Frontal cortex (tissue), 4 donors: ENCODE results near the gene ZNF407. TPM values are rescaled to one million over a fixed set of nuclear protein-coding genes. Genes with fewer than 3 reads are reported as not detected.

Experiments
- DNase-seq, 2 donors: peaks; one replicate each; pipeline ENCODE4 v3.0.0; 2012; ENCODE audit warnings: low spot score in 2 of 2
- FAIRE-seq: peaks from 2 replicates; lab custom pipeline; 2012; peaks lifted over from hg19 to GRCh38; lab: Jason Lieb, UNC
- total RNA-seq: library from RNA; depleted of rRNA; stranded (reverse); fragments of >200 nt; gene quantifications from one replicate; pipeline ENCODE4 v1.2.3, GENCODE V29; 2014
- donor health status: control.
- donor health status: control.
- donor health status: control.

The ZNF407 gene
- total RNA-seq, 1 donor from 2014 or later = 22.0 TPM

GRCh38 chr18:74902147-74902455 is 304.4 kb downstream of the ZNF407 start:
- DNase-seq (no peak), FAIRE-seq (no peak)

DNA sequence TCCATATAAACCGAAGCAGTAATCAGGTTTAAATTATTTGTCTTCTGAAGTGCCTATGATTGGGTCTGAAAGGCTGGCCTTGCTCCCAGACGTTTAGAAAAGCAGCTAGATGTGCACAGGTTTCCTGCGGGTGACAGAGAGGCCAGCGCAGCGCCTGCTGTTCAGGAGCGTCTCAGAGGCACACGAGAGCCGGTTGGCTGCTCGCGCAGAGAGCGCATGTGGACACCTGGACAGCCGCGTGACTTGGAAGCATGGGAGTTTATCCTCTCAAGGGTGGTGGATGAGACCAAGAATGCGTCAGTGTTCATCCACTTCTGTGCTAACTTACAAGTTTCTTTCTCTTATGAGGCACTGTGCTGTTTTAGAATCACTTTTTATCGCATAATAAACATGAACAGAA is 307.6 kb downstream of the ZNF407 start:
- DNase-seq (no peak), FAIRE-seq (no peak)

GRCh38 chr18:74906184-74906583 is 308.5 kb downstream of the ZNF407 start:
- DNase-seq = no peak
- FAIRE-seq = no peak

DNA sequence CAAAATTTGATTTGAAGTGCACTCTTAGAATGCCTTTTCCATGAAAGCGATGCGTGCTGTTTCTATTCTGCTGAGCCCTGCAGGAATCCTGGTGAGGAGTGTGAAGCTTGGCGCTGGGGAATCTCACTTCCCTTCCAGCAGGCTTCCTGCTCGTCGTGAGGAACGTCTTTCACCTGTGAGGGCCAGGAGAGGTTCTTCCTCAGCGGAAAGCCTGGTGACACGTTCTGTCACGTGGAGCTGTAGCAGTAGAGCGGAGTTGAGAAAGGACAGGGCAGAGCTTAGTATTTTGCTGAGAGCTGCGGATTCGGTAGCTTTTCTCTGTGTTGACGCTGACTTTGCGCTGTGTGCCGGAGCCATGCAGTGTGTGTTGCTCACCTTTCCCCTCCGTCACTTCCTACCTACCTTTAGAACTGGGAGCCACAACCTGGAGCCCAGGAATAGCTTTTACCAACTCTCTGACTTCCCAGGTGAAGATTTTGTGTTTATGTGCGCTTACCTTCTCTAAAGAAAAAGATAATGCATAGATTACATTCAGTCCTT is 316.5 kb downstream of the ZNF407 start:
- no peak for DNase-seq
- no peak for FAIRE-seq

DNA sequence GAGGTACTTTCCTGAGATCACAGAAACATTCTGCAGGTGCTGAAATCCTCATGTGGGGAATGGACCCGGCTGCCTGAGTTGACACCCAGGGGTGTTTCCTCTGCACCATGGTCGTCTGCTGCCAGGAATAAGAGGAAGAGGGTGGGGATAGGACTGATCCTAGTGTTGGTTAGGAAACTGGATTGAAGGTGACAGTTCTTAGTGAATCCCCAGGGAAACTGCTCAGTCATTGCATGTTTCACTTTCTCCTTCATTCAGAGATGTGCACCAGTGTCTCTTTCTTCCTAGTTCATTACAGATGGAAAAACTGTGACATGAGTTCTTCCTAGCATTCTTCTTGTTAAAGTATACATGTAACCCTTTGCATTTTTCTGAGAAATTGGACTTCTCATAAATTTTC is 317.0 kb downstream of the ZNF407 start:
- no peak for FAIRE-seq

GRCh38 chr18:74916773-74917393 is 319.2 kb downstream of the ZNF407 start:
- FAIRE-seq = no peak
- no peak for DNase-seq

More for the DNA sequence above, 317.0 kb downstream of the ZNF407 start:
- DNase-seq = no peak

GRCh38 chr18:74918276-74918790 is 320.7 kb downstream of the ZNF407 start:
- FAIRE-seq = no peak
- DNase-seq = no peak

DNA sequence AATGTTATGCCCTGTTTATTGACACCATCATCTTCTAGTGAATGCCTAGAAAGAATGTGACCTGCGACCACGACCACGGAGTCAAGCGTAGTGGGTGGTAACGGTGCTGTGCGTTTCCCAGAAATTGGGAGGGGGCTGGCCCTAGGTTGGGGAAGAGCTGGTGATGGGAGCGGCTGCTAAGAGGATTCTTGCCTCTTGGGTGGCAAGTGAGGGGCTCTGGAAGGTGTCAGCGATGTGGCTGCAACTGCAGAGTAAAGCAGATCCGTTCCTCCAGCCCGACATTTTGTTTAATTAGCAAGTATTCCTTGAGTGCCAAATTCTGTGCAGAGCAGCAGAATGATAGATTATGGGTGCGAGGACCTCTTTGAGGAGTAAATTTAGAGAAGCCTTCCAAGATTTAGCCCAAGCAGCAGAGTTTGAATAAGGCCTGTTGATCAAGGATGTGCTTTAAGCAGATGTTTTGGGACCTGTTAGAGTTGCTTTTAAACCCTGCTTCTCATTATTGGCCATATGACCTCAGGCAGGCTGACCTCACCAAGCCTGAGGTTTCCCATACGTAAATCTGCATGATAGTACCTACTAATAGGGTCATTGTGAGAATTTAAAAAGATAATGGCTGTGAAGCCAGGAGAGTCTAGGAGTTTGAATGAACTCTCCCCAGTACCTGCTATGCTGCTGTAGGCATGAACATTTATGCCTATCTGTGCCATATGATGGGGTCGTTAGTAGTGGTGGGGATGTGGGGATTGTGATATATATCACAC is 323.6 kb downstream of the ZNF407 start:
- FAIRE-seq (no peak), DNase-seq (no peak)

- no peak for DNase-seq
- no peak for FAIRE-seq
Measured at GRCh38 chr18:74926051-74926450, 328.4 kb downstream of the ZNF407 start.

- FAIRE-seq (no peak), DNase-seq (no peak)
Measured at GRCh38 chr18:74928194-74928968, 330.7 kb downstream of the ZNF407 start.

DNA sequence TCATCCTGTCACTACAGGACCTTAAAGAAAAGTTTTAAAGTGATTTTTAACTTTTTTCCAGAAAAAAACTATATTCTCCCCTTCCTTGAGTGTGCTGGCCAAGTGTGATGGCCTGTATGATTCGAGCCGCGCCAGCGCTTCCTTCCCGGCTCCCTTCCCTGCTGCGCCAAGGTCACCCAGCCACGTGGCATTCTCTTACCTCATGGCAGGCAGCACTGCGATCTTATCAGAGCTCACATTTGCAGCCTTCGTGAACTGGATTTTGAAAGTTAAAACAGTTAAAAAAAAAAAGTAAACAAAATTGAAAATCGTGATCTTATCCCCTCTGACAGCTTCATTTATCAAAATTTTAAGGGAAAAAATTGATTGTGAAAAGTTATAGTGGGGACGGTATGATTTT is 331.4 kb downstream of the ZNF407 start:
- FAIRE-seq (no peak), DNase-seq (no peak)

DNA sequence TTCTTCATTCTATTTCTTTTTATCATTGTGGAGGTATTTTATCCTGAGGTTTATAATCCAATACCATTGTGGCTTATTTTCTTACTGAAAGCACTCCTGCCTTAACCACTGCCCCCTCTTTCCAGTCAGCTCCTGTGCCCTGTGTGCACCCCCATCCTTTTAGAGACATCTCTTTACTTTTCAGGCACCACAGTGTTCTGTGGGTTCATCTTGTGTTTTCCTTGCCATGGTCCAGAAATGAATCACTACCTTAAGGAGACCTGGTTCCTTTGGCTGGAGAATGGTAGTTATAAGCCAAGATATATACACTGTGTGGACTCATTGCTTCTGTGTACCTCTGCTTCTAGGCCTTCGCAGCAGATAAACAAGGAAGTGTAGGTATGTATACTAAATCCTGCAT is 332.9 kb downstream of the ZNF407 start:
- DNase-seq (no peak), FAIRE-seq (no peak)

- DNase-seq (no peak), FAIRE-seq (no peak)
Measured at GRCh38 chr18:74933930-74934329, 336.3 kb downstream of the ZNF407 start.

DNA sequence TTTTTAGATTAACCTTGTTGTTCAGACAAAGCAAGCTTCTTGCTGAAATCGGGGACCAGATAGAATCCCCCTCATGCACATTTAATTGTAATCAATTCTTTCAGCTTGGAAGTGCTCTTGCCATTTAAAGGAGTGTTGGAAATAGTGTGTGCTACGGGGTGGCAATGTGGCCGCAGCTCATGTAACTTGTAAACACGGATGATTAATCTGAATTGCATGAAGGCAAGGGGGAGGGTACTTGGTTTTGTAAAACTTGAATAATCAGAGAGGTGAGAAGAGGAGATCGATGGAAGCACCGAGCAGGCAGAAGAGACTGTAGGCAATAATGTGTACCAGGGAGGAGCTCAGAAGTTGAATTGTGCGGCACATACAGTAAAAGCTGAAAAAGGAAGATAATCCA is 337.8 kb downstream of the ZNF407 start:
- no peak for FAIRE-seq
- DNase-seq = no peak

DNA sequence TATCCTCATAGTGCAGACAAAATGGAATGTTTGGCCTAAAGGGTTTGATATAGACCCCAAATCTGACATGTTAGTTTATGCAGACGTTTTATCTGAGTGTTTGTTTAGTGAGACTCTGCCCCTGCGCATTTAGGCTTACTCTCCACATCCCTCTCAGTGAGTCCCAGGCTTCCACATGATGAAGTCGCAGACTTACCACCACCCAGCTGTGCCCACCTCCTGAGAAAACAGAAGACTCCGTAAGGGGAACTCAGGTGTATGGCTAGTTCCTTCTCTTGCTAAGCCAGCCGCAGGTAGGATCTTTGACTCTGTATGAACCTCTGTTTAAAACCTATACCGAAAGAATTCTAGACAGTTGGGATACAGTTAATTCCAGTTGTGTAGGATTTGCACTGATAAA is 338.7 kb downstream of the ZNF407 start:
- FAIRE-seq = no peak
- no peak for DNase-seq

DNA sequence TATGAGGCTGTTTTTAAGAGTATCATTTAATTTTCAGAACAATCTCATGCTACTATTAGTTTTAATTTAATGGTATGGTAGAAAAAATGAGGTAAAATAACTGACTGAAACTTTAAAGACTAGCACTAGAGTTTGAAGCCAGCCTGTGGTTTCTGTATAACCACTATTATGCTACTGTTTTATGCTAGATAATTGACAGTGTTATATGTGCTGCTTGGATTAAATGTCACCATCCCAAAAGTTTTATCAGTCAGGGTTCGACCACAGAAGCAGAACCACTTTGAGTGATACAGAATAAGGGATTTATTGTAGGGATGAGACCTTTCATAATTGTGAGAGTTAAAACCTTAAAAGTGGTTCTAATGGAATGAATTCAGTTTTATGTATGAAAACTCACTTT is 339.6 kb downstream of the ZNF407 start:
- DNase-seq (no peak), FAIRE-seq (no peak)

DNA sequence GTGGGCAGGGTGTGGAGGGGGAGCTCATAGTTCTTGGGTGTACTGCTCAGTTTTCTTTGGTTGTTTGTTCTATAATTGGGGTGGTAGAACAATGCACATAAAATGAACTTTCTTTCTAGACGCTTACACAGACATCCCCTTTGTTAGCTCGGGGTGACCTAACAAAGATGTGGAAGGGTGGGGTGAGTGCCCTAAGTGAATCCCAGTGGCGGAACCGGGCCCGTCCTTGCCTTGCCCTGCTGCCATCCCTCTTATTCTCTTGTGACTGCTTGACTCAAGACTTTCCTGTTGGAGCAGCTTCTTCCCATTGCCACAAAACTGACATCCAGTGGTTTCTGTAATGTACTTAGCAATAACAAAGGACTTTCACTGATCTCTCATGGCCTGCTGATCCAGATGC is 343.2 kb downstream of the ZNF407 start:
- no peak for DNase-seq
- no peak for FAIRE-seq

DNA sequence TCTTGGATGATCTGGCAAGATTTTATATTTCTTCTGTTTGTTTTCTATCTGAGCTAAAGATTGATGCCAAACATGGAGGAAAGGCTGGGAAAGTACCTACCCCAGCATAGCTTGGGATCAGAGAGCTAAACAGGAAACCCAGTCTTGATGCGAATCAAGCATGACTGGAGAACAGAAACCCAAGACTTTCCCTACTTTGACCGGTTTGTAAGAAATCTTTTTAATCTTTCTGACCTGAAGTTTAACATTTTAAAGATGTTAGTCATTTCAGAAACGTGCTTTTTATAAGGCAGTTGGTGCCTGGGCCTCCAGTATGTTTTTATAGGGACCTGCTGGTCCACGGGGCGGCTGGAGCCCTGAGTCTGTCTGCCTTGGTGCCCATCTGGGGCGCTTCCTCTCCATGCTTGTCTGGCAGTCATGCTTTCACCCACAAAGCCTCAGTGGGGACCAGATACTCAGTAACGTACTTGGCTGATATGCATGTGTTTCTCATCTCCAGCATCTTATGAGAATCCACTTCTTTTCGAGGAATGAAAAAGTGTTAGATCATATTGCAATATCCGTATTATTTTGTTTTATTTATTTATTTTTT is 344.7 kb downstream of the ZNF407 start:
- DNase-seq (no peak), FAIRE-seq (no peak)

DNA sequence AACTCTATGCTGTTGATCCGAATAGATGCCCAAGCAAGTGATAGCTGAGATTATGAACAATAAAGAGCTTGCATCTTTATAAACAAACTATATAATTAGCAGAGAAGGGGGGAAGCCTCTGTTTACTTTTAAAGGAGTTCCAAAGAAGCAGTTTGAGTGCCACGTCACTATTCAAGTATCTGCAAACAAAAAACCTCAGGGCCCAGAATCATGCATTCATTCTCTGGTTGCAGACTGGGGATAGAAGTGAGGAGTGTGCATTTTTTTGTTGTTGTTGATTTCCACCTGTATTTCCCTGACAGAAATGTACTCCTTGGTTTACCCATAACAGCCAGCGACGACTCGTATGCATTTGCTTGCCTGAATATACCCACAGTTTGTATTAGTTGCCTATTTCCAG is 347.0 kb downstream of the ZNF407 start:
- no peak for FAIRE-seq
- no peak for DNase-seq

DNA sequence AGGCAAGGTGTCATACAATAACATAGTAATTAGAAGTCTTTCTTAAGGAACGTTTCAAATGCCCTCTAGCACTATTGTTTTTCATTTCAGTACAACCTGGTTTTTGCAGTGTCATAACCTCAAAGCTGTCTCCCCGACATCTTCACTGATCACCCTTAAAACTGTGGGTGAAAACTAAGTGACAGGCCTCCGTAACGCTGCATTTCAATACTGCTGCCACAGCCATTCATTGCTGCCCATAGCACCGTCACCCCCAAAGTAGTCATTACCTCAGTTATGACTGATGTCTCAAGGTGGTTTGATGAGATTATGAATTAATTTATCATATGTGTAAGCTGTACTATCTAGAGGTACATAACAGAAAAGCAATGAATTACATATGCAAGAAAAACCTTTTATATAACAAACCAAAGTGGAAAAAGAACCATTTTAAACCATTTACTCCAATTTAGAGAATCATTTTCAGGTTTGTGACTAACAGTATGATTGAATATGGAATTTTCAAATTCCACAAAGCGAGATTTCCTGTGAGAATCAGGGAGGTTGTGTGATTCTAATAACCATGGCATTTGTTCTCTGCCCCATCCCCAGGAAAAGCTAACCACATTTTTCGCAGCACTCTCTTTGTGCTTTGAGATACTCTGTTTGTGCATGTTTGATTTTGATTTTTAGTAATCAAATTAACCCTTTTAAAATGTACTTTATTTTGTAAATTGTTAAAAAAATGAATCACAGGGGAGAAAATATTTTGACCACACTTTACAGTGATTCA is 348.3 kb downstream of the ZNF407 start:
- no peak for DNase-seq
- no peak for FAIRE-seq
